NCI-H1048 (cell line): ENCODE results near the gene SEMA4F.

ENCODE experiments used
- DNase-seq: peaks from one replicate; lab custom pipeline; 2025; lab: John Stamatoyannopoulos, UW

Gene SEMA4F

DNA sequence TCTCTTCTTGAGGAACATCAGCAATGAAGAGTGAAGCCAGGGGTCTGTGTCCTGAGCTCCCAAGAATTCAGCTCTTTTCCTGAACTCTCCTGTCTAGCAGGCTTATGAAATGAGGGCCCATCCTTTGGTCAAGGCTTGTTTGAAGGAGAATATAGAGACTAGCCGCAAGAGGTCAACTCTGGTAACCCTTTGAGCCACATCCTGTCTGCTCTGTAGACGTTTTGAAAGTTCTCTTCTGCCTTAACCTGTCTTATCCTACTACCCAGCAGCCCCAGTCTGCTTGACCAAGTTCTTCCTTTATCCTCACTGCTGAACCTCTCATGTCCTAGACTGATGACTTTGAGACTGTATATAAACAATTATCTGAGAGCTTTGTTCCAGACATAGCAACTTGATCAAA, 5.4 kb downstream of the SEMA4F start:
- no peak for DNase-seq

DNA sequence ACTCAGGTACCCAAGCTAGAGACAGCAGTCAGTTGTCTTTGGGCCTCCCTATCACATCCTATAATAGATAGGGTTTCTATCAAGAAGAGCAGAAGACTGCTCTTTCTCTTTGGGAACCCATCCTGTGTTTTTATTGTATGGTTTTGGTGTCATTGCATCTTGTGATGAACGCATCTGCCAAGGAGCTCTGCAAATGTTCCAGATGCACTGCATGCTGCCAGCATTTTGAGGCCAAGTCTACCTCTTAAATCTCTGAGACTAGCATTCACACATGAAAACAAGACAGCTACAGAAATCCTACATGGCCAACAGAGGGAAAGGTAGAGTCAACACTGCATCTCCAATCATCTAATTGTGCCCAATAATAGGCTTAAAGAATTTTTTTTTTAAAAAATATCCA, 14.0 kb downstream of the SEMA4F start:
- DNase-seq: no peak

DNA sequence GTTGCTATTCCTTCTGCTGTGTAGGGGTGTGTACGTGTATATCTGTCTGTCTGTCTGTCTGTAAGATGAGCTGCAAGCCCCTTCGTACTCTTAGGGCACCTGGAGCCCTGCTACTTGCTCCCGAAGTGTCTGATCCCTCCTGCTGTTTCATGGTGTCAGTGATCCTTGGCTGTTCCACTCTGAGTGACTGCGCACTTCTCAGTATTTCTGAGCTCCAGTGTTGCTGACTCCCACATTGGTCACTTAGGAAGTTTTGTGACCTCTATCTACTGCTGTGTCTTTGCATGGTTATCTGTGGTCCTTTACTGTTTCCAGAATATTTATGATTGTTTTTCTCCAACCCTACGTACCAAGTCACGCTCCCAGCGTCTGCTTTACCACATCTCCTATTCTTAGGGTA, 16.2 kb downstream of the SEMA4F start:
- no peak for DNase-seq

DNA sequence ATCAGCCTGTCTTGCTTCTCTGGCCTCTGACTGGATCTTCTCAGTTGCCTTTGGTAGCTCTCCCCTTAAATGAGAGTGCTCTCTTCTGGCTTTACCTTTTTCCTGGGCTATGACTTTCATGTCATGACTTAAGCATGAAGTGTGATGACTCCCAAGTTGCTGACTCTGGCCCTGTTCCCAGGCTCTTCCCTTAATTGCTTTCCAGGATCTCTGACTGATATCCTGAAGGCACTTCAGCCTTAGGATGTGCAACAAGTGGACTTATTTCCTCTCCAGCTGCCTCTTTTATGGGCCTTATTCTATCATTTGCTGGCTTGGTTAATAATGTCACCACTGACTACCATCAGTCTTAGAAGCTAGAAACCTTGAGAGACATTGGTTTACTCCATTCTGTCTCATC, 17.4 kb downstream of the SEMA4F start:
- no peak for DNase-seq

DNA sequence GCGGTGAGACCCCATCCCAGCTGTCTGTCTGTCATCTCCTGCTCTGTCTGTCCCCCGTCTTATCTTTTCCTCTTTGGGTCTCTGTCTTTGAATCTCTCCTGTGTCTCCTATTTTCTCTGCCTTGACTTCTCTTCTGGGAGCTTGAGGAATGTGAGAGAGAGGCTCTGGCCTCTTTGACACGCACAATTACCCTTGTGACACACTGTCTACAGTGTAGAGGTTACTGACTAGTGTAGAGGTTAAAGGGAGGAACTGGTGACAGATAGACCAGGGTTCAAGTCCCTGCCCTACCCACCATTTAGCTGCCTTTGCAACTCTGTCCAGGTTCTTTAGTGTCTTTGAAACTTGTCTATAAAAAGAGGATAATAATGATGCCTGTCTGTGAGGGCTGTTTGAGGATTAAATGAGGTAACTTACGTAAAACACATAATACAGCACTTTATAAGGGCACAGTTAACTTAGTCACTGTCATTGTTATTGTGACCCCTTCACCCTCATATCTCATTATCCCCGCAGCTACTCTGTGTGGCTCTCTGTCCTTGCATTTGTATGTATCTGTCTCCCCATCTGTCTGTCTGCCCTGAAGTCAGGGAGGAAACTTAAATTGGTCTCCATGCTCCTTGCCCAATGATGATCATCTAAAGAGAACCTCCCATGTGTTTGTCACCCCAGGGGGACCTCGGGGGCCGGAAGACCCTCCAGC, 19.9 kb downstream of the SEMA4F start:
- DNase-seq: no peak

DNA sequence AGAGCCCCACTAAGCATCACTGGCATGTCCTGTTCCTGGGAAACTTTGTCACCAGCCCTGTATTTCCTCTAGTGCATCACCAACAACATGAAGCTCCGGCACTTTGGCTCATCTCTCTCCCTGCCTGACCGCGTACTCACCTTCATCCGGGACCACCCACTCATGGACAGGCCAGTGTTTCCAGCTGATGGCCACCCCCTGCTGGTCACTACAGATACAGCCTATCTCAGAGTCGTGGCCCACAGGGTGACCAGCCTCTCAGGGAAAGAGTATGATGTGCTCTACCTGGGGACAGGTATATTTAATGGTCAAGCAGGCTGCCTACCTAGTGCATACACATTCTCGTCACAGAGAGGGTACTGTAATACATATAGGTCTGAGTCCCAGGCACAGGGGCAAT, 21.0 kb downstream of the SEMA4F start:
- DNase-seq: no peak

DNA sequence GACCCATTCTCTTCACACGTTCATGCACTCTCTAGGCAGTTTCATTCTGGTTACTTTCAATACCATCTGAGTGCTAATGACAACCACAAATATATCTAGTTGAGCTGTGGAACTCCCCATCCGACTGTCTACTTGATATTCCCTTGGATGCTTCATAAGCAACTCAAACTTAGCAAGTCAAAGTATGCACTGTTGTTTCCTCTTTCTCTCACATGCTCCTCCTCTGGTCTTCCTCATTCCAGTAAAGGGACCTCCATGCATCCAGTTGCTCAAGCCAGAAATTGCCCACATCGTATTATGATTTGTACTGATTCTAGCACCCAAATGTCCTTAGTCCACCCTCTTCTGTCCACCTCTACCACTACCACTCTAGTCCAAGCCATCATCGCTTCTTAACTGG, 22.3 kb downstream of the SEMA4F start:
- DNase-seq: no peak

DNA sequence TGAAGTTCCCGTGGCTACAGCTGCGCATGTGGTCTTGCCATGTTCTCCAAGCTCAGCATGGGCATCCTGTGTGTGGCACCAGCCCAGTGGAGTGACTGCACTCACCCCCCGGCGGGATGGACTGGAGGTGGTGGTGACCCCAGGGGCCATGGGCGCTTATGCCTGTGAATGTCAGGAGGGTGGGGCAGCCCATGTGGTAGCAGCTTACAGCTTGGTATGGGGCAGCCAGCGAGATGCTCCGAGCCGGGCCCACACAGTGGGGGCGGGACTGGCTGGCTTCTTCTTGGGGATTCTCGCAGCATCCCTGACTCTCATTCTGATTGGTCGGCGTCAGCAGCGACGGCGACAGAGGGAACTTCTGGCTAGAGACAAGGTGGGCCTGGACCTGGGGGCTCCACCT, 25.6 kb downstream of the SEMA4F start:
- no peak for DNase-seq

DNA sequence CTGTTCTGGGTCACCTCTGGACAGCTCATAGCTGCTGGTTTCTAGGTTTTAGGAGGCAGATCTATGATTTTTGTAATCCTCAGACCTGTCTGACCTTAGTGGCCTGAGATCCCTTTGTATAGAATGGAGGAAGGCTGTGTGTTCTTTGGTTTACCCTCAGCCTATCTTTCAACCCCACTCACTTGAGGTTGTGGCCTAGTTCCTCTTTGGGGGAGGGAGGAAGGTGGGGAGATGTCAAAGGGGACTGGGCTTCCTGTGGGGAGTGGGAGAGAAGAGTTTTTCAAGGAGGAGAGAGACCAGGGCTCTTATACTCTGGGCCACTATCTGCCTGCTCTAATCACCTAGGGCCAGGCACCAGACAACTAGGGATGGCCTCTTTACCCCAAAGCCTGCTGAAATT, 28.5 kb downstream of the SEMA4F start:
- no peak for DNase-seq

DNA sequence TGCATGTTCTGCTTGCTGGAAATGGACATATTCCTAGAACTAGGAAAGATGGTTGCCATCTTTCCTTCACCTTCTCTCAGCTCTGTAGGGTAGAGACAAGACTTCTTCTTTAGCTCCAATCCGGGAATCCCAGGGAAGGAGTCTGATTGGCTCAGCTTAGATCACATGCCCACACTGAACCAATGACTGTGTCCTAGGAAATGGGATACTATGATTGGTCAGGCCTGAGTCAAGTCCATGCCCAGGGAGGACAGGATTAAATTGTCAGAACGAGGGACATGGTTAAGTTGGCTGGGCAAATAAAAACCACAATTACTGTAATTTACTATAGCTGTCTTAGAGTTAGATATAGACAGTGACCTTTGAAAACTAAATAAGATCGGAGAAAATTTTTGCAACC, 31.4 kb downstream of the SEMA4F start:
- DNase-seq: no peak

DNA sequence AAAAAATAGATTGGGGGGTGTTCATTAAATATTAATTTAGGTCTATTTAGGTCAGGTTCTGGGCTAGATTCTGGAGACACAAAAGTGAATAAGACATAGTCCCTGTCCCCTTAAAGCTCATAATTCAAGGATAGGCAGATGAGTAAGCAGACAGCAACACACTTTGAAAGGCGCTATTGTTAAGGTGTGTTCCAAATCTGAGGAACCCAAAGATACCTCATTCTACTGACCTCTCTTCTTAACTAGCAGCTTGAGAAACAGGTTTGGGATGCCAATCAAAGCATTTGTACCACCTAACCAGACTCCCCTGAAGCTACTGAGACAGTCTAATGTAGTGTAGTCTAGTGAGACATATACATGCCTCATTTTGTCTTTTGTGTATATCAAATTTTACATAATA, 34.8 kb downstream of the SEMA4F start:
- DNase-seq: no peak

DNA sequence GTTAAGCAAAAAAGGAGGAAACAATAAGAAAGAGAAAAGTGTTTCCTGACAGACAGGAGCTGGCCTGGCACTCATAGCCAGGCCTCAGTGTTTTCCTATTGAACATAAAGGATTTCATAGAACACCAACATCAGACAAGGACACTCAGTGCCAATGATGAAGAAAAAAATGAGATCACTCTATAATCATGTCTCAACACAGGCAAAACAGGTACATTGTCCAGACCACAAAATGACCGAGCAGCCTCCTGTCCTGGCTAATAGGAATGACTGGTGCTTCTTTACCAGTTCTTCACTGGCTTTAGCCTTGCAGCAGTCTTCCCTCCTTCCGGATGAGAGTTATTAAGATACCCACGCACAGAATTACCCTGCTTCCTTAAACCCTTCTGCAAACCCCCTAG, 35.6 kb downstream of the SEMA4F start:
- DNase-seq: no peak

DNA sequence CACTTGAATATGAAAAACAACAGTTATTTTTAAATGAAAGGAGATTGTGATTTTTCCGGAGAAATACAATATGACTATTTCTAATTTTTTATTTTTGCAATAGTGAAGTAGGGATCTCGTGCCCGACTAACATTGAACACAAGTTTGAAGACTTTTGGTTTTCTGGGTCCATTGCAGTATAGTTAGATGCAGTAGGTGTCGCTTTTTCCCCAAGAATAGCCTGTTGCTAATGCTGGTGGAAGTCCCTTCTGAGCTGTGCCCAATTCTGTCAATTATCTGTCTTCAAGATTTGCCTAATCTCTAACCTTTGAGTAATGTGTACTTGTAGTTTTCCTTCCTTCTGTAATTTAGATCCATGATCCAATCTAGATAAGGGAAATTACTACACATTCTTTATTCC, 36.5 kb downstream of the SEMA4F start:
- peak; percentile 14 for DNase-seq

DNA sequence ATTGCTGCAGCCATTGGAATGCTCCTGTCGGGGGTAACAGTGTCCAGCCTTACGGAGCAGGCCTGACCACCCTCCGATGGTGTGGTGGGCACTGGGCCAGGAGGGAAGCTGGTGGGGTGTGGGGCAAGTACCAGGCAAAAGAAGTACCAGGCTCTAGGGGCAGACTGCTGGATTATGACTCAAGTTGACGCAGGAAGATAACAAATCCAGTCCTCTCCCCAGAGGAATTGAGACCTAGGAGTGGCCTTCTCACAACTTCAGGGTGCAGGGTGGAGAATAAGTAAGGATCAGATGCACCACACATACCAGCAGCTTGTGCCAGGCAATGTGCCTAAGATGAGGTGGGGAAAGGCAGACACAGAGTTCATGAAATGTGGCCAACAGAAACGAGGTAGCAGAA, 37.9 kb downstream of the SEMA4F start:
- DNase-seq: no peak

DNA sequence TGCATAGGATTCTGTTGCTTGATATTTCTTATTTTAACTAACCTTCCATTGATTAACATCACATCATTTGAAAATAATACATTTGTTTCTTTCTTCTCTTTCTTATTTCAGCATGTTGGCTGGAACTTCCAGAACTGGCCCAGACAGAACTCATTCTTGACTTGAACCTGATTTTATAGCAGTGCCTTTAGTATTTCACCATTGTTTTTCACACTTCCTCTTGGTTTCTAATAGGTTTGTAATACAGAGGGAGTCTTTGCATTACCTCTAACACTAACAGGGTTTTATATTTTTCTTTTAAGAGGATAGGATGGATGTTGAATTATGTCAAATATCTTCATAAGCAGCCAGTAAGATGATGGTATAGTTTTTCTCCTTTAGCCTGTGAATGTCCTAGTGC, 39.2 kb downstream of the SEMA4F start:
- DNase-seq: no peak

DNA sequence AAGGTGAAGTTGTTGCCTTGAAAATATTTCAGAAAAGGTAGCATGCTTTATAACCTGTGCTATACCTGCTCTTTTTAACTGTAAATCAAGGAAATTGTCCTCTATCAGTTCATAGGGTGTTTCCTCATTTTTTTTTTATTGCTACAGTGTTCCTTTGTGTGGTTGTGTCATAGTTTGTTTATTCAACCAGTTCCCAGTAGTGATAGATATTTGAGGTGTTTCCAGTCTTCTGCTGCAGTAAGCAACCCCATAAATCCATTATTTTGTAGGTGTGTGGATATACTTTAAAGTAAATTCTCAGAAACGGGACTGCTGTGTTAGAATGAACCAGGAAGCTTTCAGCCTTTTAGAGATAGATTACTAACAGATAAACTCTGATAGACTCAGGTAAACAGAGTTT, 39.6 kb downstream of the SEMA4F start:
- no peak for DNase-seq

DNA sequence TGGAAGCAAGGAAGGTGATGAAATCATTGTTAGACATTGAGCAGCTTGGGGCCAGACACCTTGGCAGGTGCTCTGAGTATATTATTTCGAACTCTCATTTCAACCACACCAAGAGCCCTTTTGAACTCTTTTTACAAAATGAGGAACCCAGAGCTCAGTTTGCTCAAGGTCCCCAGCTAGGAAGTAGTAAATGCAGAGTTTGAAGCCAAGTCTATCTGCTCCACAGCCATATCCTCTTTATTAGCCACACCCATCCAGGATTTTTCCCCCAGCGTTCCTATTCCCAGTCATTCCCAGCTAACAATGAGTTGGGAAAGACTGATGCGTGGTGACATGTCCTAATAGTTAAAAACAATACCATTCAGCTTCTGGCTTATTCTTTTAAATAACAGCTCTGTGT, 40.2 kb downstream of the SEMA4F start:
- DNase-seq: no peak

DNA sequence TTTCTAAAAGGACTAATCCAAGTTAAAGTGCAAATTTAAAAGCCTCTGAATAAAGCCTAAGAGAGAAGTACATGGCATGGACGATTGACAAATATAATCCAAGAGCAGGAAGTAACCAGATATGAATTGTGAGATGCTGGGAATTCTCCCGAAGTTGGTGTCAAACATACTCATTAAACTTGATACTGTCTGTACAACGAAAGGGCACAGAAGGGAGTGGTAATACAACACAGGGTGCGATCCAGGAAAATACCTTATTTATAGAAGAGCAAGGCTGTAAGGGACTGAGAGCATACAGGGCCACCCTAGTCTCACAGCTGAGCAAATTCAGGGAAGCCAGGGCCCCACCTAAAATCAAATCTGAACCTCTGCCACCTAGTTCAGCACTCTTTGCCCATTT, 41.6 kb downstream of the SEMA4F start:
- no peak for DNase-seq

DNA sequence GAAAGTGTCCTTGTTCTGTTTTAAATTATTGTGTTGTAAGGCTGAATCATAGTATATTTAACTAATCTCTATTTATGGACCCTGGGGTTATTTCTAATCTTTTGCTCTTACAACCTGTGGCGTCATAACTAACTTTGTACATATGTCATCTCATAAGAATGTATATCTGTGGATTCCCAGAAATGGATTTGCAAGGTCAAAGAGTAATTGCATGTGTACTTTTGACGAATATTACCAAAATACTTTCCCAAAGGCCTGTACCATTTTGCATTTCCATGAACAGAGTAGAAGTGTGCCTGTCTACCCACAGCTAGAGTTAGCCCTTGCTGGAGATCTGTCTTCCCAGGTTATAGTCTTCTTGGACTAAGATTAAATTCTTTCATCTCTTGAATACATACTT, 42.8 kb downstream of the SEMA4F start:
- no peak for DNase-seq

DNA sequence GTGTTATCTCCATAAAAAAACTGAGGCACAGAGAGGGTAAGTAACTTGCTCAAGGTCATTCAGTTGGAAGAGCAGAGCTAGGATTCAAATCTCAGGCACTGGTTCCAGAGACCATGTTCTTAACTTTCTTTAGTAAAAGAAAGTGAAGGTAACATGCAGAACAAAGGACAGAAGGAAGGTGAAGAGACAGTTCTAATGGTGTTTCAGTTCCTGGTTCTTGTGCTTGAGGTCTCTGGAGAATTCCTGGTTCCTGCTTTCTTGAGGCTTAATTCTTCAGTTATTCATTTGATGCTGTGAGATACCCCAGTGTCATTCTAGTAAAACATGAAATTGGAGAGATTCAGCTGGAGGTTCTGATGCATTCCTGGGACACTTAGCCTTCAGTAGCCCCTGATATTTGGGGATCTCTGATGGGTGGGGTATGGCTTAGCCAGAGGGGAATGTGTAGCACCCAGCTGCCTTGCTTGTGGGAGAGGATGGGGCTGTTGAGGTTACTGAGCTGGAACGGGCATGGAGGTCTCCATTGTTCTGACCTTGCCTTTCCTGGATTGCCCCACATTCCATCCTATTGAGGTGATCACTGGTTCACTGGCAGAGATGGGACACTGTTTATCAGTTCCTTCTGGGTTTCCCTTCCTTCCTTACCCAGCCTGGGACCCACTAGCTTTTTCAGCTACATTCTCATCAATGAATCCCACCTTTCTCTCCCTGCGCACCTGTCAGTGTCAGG, 46.8 kb downstream of the SEMA4F start:
- DNase-seq: no peak

DNA sequence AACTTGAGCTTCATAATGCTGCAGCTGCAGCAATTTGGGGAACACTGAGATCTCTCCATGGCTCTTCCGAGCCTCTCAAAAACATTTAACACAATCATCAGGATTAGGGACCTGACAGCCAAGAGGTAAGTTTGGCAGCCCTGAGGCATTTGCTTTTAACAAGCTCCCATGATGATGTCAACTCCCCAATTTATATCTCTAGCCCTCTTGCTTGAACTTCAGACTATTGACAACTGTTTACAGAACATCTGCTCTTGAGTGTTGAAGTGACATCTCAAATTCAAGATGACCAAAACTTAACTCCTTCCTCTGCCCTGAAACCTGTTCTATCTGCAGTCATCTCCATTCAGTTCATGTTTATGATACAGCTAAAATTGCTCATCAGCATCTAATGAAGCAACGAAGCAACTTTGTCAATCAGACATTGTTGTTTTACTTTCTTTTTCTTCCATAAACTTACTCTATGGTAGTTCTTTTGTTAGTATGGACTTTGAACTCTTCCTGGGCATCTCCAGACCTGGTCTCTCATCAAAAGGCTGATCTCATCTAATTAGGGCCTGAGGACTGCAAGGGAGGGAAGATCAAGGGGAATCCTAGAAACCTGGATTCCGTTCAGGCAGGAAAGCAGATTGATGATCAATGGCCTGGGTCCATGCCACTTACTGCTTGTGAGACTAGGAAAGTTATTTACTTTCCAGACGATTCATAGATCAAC, 48.1 kb downstream of the SEMA4F start:
- DNase-seq: no peak

DNA sequence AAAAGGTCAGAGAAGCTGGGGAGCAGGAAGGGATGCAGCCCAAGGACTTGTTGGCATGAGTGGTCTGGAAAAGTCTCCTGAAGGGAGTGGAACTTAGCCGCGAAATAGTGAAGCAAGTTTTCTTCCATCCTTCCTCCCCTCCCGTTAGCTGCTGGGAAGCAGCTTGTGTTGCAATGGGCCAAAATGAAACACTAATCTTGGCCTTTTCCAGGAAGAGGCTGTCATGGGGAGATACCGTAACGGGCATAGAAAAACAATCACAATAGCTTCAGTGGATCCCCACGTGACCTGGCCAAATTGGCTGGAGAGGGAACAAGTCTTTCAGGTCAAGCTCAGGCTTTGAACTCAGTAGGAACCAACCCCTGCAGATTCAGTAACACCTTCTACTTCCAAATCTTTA, 49.3 kb downstream of the SEMA4F start:
- no peak for DNase-seq

DNA sequence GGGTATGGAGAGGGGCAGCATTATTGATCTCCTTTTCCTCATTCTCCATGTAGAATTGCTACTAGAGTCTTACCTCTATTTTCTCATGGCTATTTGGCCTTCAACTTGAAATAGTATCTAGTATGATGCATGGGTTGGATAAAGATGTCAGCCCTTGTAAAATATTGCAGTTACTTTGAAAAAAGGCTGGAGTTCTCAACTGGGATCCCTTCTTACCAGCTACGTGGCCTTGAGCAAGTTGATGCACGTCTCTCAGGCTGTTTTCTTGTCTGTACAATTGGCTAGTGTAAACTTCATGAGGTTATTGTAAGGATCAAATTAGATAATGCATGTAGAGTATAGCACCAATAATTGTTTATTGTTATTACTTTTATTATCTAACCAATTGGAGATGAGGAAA, 50.2 kb downstream of the SEMA4F start:
- DNase-seq: no peak
